SK-N-SH (cell line): ENCODE results near the gene OR7C2.

Experiments
- FOXJ3 ChIP-seq: sonication (generic); formaldehyde crosslinking; IDR thresholded peaks from 2 replicates; pipeline ENCODE4 v1.5.1; 2020; ENCODE audit warnings: mild to moderate bottlenecking, missing genetic modification reagents
- TEAD4 ChIP-seq: IDR thresholded peaks from 2 replicates; pipeline ENCODE4 v1.4.0; 2012; ENCODE audit warnings: mild to moderate bottlenecking, borderline replicate concordance; ENCODE audit not compliant: insufficient read depth
- TF ChIP-seq, protein P1 (sequence below): IDR thresholded peaks from 2 replicates; pipeline ENCODE4 v1.6.1; 2012; ENCODE audit warnings: mild to moderate bottlenecking, low read depth, low read length, moderate library complexity
- TF ChIP-seq, protein P2 (sequence below): fragments of 150-350 bp; IDR thresholded peaks from 2 replicates; pipeline ENCODE4 v1.6.1; 2017; ENCODE audit warnings: antibody characterized with exemption, low read length, low read depth, borderline replicate concordance
- TF ChIP-seq, protein P3 (sequence below): IDR thresholded peaks from 2 replicates; pipeline ENCODE4 v1.4.0; 2012; ENCODE audit warnings: low read depth, borderline replicate concordance
- TF ChIP-seq, protein P4 (sequence below): fragments of 200-600 bp; sonication (generic); IDR thresholded peaks from 2 replicates; pipeline ENCODE4 v1.6.1; 2017; ENCODE audit warnings: antibody characterized with exemption, mild to moderate bottlenecking, moderate library complexity

DNA sequence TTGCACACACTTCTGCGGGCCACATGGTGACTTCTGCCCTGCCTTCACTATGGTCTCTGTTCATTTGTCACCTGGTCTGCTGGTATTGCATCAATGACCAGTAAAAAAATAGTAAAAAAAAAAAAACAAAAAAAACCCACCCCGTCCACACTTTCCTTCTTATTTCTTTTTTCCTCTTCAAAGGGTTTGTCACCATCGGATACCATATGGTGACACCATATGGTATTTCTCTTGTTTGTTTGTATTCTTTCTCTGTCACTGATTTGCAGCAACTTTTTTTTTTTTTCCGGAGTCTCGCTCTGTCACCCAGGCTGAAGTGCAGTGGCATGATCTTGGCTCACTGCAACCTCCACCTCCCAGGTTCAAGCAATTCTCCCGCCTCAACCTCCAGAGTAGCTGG is 26.2 kb upstream of the OR7C2 start:
- no peak for TF ChIP-seq FOXJ3 (CRISPR knock-in tag)
- TF ChIP-seq, protein P1, sequence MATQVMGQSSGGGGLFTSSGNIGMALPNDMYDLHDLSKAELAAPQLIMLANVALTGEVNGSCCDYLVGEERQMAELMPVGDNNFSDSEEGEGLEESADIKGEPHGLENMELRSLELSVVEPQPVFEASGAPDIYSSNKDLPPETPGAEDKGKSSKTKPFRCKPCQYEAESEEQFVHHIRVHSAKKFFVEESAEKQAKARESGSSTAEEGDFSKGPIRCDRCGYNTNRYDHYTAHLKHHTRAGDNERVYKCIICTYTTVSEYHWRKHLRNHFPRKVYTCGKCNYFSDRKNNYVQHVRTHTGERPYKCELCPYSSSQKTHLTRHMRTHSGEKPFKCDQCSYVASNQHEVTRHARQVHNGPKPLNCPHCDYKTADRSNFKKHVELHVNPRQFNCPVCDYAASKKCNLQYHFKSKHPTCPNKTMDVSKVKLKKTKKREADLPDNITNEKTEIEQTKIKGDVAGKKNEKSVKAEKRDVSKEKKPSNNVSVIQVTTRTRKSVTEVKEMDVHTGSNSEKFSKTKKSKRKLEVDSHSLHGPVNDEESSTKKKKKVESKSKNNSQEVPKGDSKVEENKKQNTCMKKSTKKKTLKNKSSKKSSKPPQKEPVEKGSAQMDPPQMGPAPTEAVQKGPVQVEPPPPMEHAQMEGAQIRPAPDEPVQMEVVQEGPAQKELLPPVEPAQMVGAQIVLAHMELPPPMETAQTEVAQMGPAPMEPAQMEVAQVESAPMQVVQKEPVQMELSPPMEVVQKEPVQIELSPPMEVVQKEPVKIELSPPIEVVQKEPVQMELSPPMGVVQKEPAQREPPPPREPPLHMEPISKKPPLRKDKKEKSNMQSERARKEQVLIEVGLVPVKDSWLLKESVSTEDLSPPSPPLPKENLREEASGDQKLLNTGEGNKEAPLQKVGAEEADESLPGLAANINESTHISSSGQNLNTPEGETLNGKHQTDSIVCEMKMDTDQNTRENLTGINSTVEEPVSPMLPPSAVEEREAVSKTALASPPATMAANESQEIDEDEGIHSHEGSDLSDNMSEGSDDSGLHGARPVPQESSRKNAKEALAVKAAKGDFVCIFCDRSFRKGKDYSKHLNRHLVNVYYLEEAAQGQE, result no peak
- TF ChIP-seq, protein P2, sequence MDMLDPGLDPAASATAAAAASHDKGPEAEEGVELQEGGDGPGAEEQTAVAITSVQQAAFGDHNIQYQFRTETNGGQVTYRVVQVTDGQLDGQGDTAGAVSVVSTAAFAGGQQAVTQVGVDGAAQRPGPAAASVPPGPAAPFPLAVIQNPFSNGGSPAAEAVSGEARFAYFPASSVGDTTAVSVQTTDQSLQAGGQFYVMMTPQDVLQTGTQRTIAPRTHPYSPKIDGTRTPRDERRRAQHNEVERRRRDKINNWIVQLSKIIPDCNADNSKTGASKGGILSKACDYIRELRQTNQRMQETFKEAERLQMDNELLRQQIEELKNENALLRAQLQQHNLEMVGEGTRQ, result no peak
- TF ChIP-seq, protein P3, sequence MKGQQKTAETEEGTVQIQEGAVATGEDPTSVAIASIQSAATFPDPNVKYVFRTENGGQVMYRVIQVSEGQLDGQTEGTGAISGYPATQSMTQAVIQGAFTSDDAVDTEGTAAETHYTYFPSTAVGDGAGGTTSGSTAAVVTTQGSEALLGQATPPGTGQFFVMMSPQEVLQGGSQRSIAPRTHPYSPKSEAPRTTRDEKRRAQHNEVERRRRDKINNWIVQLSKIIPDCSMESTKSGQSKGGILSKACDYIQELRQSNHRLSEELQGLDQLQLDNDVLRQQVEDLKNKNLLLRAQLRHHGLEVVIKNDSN, result no peak
- TF ChIP-seq, protein P4, sequence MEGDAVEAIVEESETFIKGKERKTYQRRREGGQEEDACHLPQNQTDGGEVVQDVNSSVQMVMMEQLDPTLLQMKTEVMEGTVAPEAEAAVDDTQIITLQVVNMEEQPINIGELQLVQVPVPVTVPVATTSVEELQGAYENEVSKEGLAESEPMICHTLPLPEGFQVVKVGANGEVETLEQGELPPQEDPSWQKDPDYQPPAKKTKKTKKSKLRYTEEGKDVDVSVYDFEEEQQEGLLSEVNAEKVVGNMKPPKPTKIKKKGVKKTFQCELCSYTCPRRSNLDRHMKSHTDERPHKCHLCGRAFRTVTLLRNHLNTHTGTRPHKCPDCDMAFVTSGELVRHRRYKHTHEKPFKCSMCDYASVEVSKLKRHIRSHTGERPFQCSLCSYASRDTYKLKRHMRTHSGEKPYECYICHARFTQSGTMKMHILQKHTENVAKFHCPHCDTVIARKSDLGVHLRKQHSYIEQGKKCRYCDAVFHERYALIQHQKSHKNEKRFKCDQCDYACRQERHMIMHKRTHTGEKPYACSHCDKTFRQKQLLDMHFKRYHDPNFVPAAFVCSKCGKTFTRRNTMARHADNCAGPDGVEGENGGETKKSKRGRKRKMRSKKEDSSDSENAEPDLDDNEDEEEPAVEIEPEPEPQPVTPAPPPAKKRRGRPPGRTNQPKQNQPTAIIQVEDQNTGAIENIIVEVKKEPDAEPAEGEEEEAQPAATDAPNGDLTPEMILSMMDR, result no peak
- TF ChIP-seq TEAD4, result no peak
